Stimulated activated CD8-positive, alpha-beta memory T cell treated with anti-CD3 and anti-CD28 coated beads, Interleukin-2, amount 100 ng/mL, for 1 hour (primary cell): Measurements from ENCODE around the gene SPACA4.

Experiments
- DNase-seq, 2 donors: peaks; one replicate each; pipeline ENCODE4 v3.0.0-alpha.2; 2020; ENCODE audit warnings: low read depth in 2 of 2

Gene SPACA4

GRCh38 chr19:48596679-48597465 lies 9.7 kb upstream of the SPACA4 start:
- DNase-seq = no peak

GRCh38 chr19:48598996-48599700 lies 7.4 kb upstream of the SPACA4 start:
- no peak for DNase-seq

DNA sequence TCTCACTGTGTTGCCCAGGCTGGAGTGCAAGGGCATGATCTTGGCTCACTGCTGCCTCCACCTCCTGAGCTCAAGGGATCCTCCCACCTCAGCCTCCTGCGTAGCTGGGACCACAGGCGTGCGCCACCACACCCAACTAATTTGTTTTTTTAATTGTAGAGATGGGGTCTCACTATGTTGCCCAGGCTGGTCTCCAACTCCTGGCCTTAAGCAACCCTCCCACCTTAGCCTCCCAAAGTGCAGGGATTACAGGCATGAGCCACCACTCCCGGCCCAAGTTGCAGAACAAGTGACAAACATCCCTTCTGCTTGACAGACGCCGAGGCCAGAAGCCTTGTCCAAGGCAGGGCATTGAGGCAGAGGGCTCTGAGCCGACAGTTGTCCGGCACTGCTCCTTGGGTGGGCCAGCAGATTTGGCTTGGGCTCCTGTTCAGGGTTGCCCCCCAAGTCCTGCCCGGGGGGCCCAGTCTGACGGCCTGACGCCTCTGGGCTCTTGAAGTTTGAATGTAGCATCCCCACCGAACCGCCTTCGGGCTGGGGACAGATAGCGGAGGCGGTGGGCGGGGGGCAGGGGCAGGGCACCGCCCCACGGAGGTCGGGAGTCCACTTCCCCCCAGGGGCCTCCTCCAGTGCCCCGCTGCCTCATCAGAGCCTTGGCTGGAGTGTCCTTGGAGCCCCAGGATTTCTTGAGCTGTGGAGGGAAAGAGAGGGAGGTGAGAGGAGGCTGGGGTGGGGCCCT lies 5.7 kb upstream of the SPACA4 start:
- no peak for DNase-seq

DNA sequence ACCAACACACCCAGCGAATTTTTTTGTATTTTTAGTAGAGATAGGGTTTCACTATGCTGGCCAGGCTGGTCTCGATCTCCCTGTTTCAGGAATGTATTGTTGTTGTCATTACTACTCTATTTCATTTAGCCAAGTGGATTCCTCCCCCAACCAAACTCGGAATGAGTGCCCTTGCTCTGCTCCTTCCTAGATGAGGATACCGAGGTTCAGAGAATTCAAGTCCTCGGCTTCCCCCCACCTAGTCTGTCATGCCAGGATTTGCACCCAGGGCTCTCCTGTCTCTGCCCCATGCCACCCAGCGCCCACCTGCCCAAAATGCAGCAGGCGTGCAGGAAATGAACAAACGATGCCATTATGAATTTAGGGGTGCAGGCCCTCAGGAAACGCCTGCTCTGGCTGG lies 3.5 kb upstream of the SPACA4 start:
- DNase-seq = no peak

- no peak for DNase-seq
Observed at GRCh38 chr19:48603449-48603848, 3.1 kb upstream of the SPACA4 start.

GRCh38 chr19:48603850-48604249 lies 2.7 kb upstream of the SPACA4 start:
- no peak for DNase-seq

GRCh38 chr19:48607359-48607755 lies 815 bp downstream of the SPACA4 start:
- DNase-seq = no peak

GRCh38 chr19:48608798-48609263 lies 2.3 kb downstream of the SPACA4 start:
- DNase-seq = no peak

DNA sequence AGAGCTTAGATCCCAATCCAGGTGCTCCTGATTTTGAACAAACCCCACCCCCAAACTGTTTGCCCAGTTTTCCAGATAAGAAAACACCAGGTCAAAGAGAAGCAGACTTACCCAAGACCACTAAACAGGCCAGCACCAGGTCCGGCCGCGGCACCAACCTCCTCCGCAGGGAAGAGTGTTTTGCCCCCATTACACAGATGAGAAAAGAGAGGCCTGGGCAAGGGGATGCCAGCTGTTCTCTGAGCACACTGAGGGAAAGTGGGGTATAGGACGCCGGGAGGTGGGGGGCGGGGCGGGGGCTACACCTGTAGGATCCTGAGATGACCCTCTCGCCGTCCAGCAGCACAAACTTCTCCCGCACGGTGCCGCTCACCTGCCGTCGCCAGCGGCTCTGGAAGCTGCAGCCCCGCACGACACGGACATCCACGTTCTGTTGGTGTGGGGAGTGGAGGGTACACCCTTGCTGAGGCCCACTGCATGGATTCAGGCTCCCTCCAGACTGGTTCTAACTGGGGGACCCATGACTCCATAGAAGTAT lies 3.1 kb downstream of the SPACA4 start:
- no peak for DNase-seq

DNA sequence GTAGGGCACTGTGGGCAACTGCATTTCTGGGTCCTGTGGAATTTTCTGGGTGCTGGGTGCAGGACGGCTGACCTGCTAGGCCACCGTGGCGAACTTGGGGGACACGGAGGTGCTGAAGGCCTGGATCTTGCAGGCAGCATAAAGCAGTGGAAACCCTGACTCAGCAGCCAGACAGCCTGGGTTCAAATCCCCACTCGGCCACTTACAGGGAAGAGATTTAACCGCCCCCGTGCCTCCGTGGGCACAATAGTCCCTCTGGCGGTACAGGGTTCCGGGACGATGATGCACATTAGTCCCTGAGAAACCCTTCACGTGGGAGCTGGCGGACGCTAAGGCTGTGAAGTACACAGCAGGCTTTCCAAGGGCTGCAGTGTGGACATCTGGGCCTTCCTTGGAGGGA lies 5.3 kb downstream of the SPACA4 start:
- no peak for DNase-seq

- DNase-seq = no peak
Observed at GRCh38 chr19:48613024-48613851, 6.7 kb downstream of the SPACA4 start.

GRCh38 chr19:48613852-48614435 lies 7.4 kb downstream of the SPACA4 start:
- no peak for DNase-seq

DNA sequence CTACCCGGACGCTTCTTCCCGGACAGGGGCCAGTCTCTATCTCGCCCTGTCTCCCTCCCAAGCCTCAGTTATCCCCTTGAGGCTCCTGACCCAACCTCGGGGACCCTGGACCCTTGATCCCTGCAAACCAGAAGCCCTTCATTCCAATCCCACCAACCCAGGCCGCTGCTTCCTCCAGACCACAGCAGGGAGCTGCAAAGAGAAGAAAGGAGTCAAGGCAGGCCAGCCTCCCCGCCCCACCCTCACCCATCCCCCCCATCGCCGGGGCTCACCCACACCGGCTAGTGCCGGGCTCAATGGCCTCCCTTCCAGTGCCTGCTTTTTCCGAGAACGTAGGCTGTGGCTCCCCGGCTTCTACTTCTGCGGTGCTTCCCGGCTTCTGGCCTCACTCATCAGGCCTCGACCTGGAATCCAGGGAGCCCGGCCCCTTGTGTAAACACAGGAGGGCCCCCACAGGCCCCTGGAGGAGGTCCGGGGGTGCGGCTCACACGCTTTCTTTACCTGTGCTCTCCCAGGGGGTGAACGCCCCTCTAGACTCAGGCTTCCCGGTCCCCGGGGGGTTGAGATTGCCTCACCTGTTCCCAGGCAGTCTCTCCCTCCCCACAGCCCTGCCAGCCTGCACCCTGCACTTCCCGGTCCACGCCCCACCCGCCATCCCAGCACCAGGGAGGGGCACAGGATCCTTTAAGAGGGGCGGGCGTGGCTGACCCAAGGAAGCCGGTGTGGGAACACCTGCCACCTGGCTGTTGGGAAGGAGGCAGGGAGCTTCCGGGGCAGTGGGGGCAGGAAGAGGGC lies 8.1 kb downstream of the SPACA4 start, which contains the start of gene FAM83E:
TSS of gene FAM83E (minus strand) at position 641 of the 795 bp plus-strand sequence. CDS start 1,704 bp downstream, outside the sequence.
- no peak for DNase-seq

GRCh38 chr19:48615231-48616040 lies 8.9 kb downstream of the SPACA4 start:
- DNase-seq = no peak

GRCh38 chr19:48616041-48616436 lies 9.5 kb downstream of the SPACA4 start:
- DNase-seq = no peak

DNA sequence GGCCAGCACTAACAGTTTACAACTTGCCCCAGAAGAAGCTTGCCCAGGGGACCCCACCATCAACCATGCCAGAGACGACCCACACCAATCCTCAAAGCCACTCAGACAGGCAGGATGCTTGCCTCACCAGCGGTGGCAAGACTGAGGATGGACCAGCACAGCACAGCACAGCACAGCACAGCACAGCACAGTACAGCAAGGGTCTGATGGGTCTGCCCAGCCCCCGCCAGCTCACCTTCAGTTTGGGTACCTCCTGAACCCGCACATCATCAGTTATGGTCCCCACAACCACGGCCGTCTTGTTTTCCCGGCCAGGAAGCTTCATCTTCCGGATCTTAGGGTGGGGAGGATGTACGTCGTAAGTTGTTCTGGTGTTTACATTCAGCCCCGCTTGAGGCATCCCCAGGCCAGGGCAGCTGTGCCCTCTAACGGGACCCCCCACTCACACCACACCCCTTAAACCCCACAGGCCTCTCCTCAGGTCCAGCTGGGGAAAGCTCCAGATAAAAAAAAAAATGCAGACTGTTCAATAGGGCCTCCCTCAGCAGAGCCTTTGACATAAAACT lies 10.0 kb downstream of the SPACA4 start:
- no peak for DNase-seq

DNA sequence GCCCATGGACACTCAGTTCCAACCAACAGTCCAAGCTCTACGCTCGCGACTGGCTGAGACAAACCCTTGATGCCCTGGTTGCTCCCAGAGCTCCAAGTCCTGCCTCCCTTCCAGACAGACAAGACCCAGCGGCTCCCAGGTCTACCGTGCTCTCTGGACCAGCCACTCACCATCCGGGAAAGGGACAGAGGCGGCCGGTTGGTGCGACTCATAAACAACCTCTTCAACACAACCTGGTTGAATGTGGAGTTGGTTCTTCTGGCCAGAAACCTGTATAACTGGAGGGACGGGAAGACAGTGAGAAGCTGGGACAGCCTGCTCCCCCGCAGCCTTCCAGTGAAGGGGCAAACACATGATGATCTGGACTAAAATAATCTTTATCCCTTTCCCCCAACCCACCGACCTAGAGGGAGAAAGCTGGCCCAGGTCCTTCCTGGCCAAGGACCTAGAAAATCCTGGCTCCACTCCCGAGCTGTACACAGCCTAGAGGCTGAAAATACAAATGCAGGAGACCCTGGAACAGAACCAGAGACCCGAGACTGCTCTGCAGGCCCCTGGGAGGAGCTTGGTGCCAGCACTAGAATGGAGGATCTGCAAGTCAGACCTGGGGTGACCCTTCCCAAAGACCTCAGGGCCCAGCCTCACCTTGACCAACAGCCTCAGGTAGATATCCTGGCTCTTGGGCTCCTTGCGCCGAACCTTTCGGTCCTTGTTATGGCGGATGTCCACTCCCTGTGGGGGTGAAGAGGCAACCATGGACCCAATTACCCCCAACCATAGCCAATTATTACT lies 10.8 kb downstream of the SPACA4 start:
- no peak for DNase-seq
